GM21515 (cell line): ENCODE data around the gene TSPAN9.

ENCODE experiments used
- ATAC-seq: cut with Tn5 transposase; IDR thresholded peaks from one replicate; pipeline ENCODE4 v1.9.1; 2021; ENCODE audit not compliant: unreplicated experiment

Gene TSPAN9

GRCh38 chr12:3220382-3221321, 143.5 kb downstream of the TSPAN9 start:
- ATAC-seq: no peak

- ATAC-seq: no peak
These were observed 145.1 kb downstream of the TSPAN9 start for GRCh38 chr12:3222306-3222705.

GRCh38 chr12:3222979-3223378, 145.8 kb downstream of the TSPAN9 start:
- ATAC-seq: no peak

- ATAC-seq: no peak
These were observed 146.7 kb downstream of the TSPAN9 start for GRCh38 chr12:3223601-3224529.

GRCh38 chr12:3224530-3224903, 147.3 kb downstream of the TSPAN9 start:
- ATAC-seq: no peak

- no peak for ATAC-seq
These were observed 148.1 kb downstream of the TSPAN9 start for GRCh38 chr12:3225154-3225795.

GRCh38 chr12:3225796-3226180, 148.6 kb downstream of the TSPAN9 start:
- no peak for ATAC-seq

- no peak for ATAC-seq
These were observed 149.1 kb downstream of the TSPAN9 start for GRCh38 chr12:3226264-3226663.

- ATAC-seq: no peak
These were observed 150.1 kb downstream of the TSPAN9 start for GRCh38 chr12:3227076-3227975.

- no peak for ATAC-seq
These were observed 151.4 kb downstream of the TSPAN9 start for GRCh38 chr12:3228552-3228951.

GRCh38 chr12:3229577-3229976, 152.4 kb downstream of the TSPAN9 start:
- ATAC-seq: no peak

- ATAC-seq: no peak
These were observed 153.7 kb downstream of the TSPAN9 start for GRCh38 chr12:3230758-3231375.

GRCh38 chr12:3231399-3231876, 154.3 kb downstream of the TSPAN9 start:
- ATAC-seq: no peak

- ATAC-seq: no peak
These were observed 156.6 kb downstream of the TSPAN9 start for GRCh38 chr12:3233797-3234196.

- no peak for ATAC-seq
These were observed 159.4 kb downstream of the TSPAN9 start for GRCh38 chr12:3236345-3237187.

- no peak for ATAC-seq
These were observed 161.0 kb downstream of the TSPAN9 start for GRCh38 chr12:3238196-3238595.

GRCh38 chr12:3241621-3242020, 164.4 kb downstream of the TSPAN9 start:
- ATAC-seq: no peak

GRCh38 chr12:3242199-3242863, 165.2 kb downstream of the TSPAN9 start:
- no peak for ATAC-seq
